GM10248 (cell line): ENCODE data around the gene C1QA.

Source experiments
- CTCF ChIA-PET: fragments of 300-600 bp; sonication (Branson Sonifier 250); formaldehyde crosslinking; extraction: SDS; loops from one replicate; lab custom pipeline; 2021; ENCODE audit warnings: antibody characterized with exemption; lab: Yijun Ruan, JAX
- POLR2A ChIA-PET: fragments of 350-650 bp; sonication (Branson Sonifier 250); formaldehyde crosslinking; extraction: SDS; loops from one replicate; lab custom pipeline; 2020; ENCODE audit warnings: antibody characterized with exemption; lab: Yijun Ruan, JAX
- DNase-seq: peaks from one replicate; pipeline ENCODE4 v3.0.0; 2012; ENCODE audit errors: extremely low spot score
- CTCF ChIP-seq: IDR thresholded peaks from 2 replicates; pipeline ENCODE4 v1.5.1; 2012; ENCODE audit warnings: mild to moderate bottlenecking, low read depth; ENCODE audit errors: extremely low read depth, missing control alignments, control extremely low read depth

C1QA gene

GRCh38 chr1:22687191-22687590 is 50.8 kb downstream of the C1QA start:
- TF ChIP-seq CTCF = no peak
- POLR2A ChIA-PET = no interaction called here
- CTCF ChIA-PET = interaction anchor here (1.2 kb wide), 1 partner anchor 202 kb away, joined by 3 read pairs; no protein-coding TSS in a partner anchor
- no peak for DNase-seq

- DNase-seq = no peak
- TF ChIP-seq CTCF = no peak
- POLR2A ChIA-PET = no interaction called here
- CTCF ChIA-PET = interaction anchor here (1.2 kb wide), 1 partner anchor 200 kb away, joined by 3 read pairs; no protein-coding TSS in a partner anchor
Observed at GRCh38 chr1:22688466-22688865, 52.0 kb downstream of the C1QA start.
